HCT116 (cell line): ENCODE results near the gene XG.

Experiments
- CEBPB ChIP-seq: IDR thresholded peaks from 2 replicates; pipeline ENCODE4 v1.6.1; 2012; ENCODE audit warnings: low read depth
- ELF1 ChIP-seq: IDR thresholded peaks from 2 replicates; pipeline ENCODE4 v1.6.1; 2012; ENCODE audit warnings: low read depth, borderline replicate concordance
- EZH2 ChIP-seq: fragments of 200-600 bp; sonication (generic); IDR thresholded peaks from 2 replicates; pipeline ENCODE4 v1.6.1; 2017; ENCODE audit warnings: antibody characterized with exemption, mixed run types
- JUND ChIP-seq: IDR thresholded peaks from 2 replicates; pipeline ENCODE4 v1.6.1; 2012
- POLR2AphosphoS5 ChIP-seq: IDR thresholded peaks from 2 replicates; pipeline ENCODE4 v1.6.1; 2011; ENCODE audit warnings: mild to moderate bottlenecking, low read depth, low read length, moderate library complexity
- RAD21 ChIP-seq: IDR thresholded peaks from 2 replicates; pipeline ENCODE4 v1.6.1; 2012; ENCODE audit warnings: low read depth, mild to moderate bottlenecking
- SRF ChIP-seq: IDR thresholded peaks from 2 replicates; pipeline ENCODE4 v1.6.1; 2012; ENCODE audit warnings: low read depth
- ZNF274 ChIP-seq: fragments of 200-500 bp; sonication (Bioruptor generic); IDR thresholded peaks from 2 replicates; pipeline ENCODE4 v1.6.1; 2014; ENCODE audit warnings: mild to moderate bottlenecking, low read depth, low read length, inconsistent platforms
- TF ChIP-seq, protein P1 (sequence below), 3 experiments: fragments of 200-600 bp in 1 of 3; sonication (generic) in 1 of 3; IDR thresholded peaks in 2 of 3; conservative IDR thresholded peaks in 1 of 3; 2 replicates each; pipeline ENCODE4 v1.5.1; 2012 to 2017; ENCODE audit warnings: low read depth in 2 of 3, low read length in 2 of 3, antibody characterized with exemption in 1 of 3, borderline replicate concordance in 1 of 3, control low read depth in 1 of 3, mild to moderate bottlenecking in 1 of 3, mixed read lengths in 1 of 3, mixed run types in 1 of 3, moderate library complexity in 1 of 3; ENCODE audit not compliant: insufficient read depth in 1 of 3

- TF ChIP-seq, protein P1, sequence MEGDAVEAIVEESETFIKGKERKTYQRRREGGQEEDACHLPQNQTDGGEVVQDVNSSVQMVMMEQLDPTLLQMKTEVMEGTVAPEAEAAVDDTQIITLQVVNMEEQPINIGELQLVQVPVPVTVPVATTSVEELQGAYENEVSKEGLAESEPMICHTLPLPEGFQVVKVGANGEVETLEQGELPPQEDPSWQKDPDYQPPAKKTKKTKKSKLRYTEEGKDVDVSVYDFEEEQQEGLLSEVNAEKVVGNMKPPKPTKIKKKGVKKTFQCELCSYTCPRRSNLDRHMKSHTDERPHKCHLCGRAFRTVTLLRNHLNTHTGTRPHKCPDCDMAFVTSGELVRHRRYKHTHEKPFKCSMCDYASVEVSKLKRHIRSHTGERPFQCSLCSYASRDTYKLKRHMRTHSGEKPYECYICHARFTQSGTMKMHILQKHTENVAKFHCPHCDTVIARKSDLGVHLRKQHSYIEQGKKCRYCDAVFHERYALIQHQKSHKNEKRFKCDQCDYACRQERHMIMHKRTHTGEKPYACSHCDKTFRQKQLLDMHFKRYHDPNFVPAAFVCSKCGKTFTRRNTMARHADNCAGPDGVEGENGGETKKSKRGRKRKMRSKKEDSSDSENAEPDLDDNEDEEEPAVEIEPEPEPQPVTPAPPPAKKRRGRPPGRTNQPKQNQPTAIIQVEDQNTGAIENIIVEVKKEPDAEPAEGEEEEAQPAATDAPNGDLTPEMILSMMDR (IDR thresholded peaks at IDR 0.05 in 2 of 3, conservative IDR thresholded peaks at IDR 0.05 in 1 of 3; ENCODE audit: borderline replicate concordance in 1 of 3, insufficient read depth in 1 of 3, low read depth in 2 of 3, low read length in 2 of 3), result no peak
- TF ChIP-seq ELF1, result no peak
- no peak for TF ChIP-seq RAD21
- no peak for TF ChIP-seq POLR2AphosphoS5
- no peak for TF ChIP-seq EZH2
- TF ChIP-seq ZNF274, result no peak
- TF ChIP-seq CEBPB, result no peak
- no peak for TF ChIP-seq JUND
- TF ChIP-seq SRF, result no peak
Measured at GRCh38 chrX:2761246-2761645, 9.4 kb downstream of the XG start.
